Naive B cell (primary cell): Measurements from ENCODE around the gene MYH16. TPM values are rescaled to one million over a fixed set of nuclear protein-coding genes. Genes with fewer than 3 reads are reported as not detected.
"Not testable (repeated sequence)": the region's sequence is repeated elsewhere in the genome, so short reads cannot be mapped to it uniquely, and the experiment has no call there.

Source experiments
- ATAC-seq, 2 donors: fragments of 150-1000 bp; cut with Tn5 transposase; 2 replicates each; pipeline ENCODE4 v1.10.0; 2021; ENCODE audit warnings: low read depth in 2 of 2, mild to moderate bottlenecking in 2 of 2, moderate library complexity in 2 of 2
- DNase-seq: peaks from one replicate; pipeline ENCODE4 v3.0.0; 2022
- H3K27ac Mint-ChIP-seq, 6 donors: one replicate each; pipeline ENCODE4 v1.8.0; 2020 to 2022; ENCODE audit warnings: mild to moderate bottlenecking in 6 of 6, mixed read lengths in 6 of 6, moderate library complexity in 5 of 6, inconsistent platforms in 2 of 6
- H3K27me3 Mint-ChIP-seq, 3 donors: one replicate each; pipeline ENCODE4 v1.8.0; 2021 to 2022; ENCODE audit warnings: mixed read lengths in 3 of 3, mild to moderate bottlenecking in 1 of 3
- H3K36me3 Mint-ChIP-seq, 2 donors: one replicate each; pipeline ENCODE4 v1.8.0; 2020 to 2022; ENCODE audit warnings: mixed read lengths in 2 of 2, inconsistent platforms in 1 of 2, mild to moderate bottlenecking in 1 of 2
- H3K4me1 Mint-ChIP-seq, 3 donors: one replicate each; pipeline ENCODE4 v1.8.0; 2020 to 2022; ENCODE audit warnings: mixed read lengths in 3 of 3, inconsistent platforms in 1 of 3, mild to moderate bottlenecking in 1 of 3, moderate library complexity in 1 of 3
- H3K4me3 Mint-ChIP-seq, 8 donors: one replicate each; pipeline ENCODE4 v1.8.0; 2020 to 2022; ENCODE audit warnings: mild to moderate bottlenecking in 8 of 8, mixed read lengths in 8 of 8, moderate library complexity in 8 of 8, inconsistent platforms in 2 of 8
- H3K9me3 Mint-ChIP-seq, 7 donors: one replicate each; pipeline ENCODE4 v1.8.0; 2020 to 2022; ENCODE audit warnings: mixed read lengths in 7 of 7, mild to moderate bottlenecking in 5 of 7, inconsistent platforms in 2 of 7, moderate library complexity in 1 of 7
- polyA plus RNA-seq, 6 donors: library from polyadenylated mRNA; unstranded; fragments of 300-500 nt; fragmentation: Illumina TruSeq; gene quantifications; one replicate each; pipeline ENCODE4 v1.2.3, GENCODE V29; 2021; ENCODE audit warnings: low read depth in 6 of 6

The MYH16 gene
- polyA plus RNA-seq, 6 donors from 2014 or later: not detected

- Mint-ChIP-seq H3K9me3 (no peaks in the 10 kb centered on the region), H3K4me1 (peaks cover 20 to 39% (median 27%) of the 10 kb centered on the region in 3 donors), H3K4me3 (peak overlapping the region; percentile 82 to 98 (median 95)), H3K27ac (peak overlapping the region in 5 of 6 donors; percentile 7 to 94 (median 91)), H3K27me3 (no peaks in the 10 kb centered on the region), H3K36me3 (no peaks in the 10 kb centered on the region)
- no peak for DNase-seq
- ATAC-seq: no peak
Observed at GRCh38 chr7:99324559-99324958, 51.9 kb downstream of the MYH16 start.

GRCh38 chr7:99325001-99325493, 52.4 kb downstream of the MYH16 start:
- peaks cover 24 to 42% (median 32%) of the 10 kb centered on the region in 3 donors for H3K4me1 Mint-ChIP-seq
- DNase-seq (no peak), ATAC-seq (no peak)
- H3K4me3 Mint-ChIP-seq: peak overlapping the region; percentile 82 to 98 (median 95)
- H3K27me3 Mint-ChIP-seq: no peaks in the 10 kb centered on the region
- H3K9me3 Mint-ChIP-seq: no peaks in the 10 kb centered on the region
- peak overlapping the region; percentile 42 to 94 (median 89) for H3K27ac Mint-ChIP-seq
- H3K36me3 Mint-ChIP-seq: no peaks in the 10 kb centered on the region

- peak; percentile 90 for DNase-seq
- H3K4me1 Mint-ChIP-seq: peaks cover 28 to 49% (median 37%) of the 10 kb centered on the region in 3 donors
- peak within 1 kb of the TSS; percentile 87 to 94 (median 94) for H3K27ac Mint-ChIP-seq
- no peaks in the 10 kb centered on the region for H3K36me3 Mint-ChIP-seq
- ATAC-seq: peak; percentile 94 to 95
- peak within 1 kb of the TSS; percentile 82 to 98 (median 95) for H3K4me3 Mint-ChIP-seq
- H3K27me3 Mint-ChIP-seq: no peaks in the 10 kb centered on the region
- no peaks in the 10 kb centered on the region for H3K9me3 Mint-ChIP-seq
Observed at GRCh38 chr7:99325592-99326407, 53.2 kb downstream of the MYH16 start, which contains the start of gene ARPC1A. Gene ARPC1A (plus strand): TSS chr7:99325898. CDS start chr7:99333354, 7,456 bp downstream.

- ATAC-seq: no peak
- Mint-ChIP-seq H3K27ac (peak overlapping the region; percentile 85 to 94 (median 94)), H3K4me3 (peak overlapping the region; percentile 82 to 98 (median 95)), H3K27me3 (no peaks in the 10 kb centered on the region), H3K4me1 (peaks cover 28 to 55% (median 37%) of the 10 kb centered on the region in 3 donors), H3K9me3 (no peaks in the 10 kb centered on the region), H3K36me3 (no peaks in the 10 kb centered on the region)
- no peak for DNase-seq
Observed at GRCh38 chr7:99326408-99326782, 53.8 kb downstream of the MYH16 start.

- not testable (repeated sequence) for ATAC-seq, H3K9me3 Mint-ChIP-seq, DNase-seq, H3K27me3 Mint-ChIP-seq, H3K36me3 Mint-ChIP-seq
- H3K4me3 Mint-ChIP-seq: peak overlapping the region in 3 of 8 donors; percentile 25 to 54 (median 50)
- H3K27ac Mint-ChIP-seq: peak overlapping the region in 3 of 6 donors; percentile 56 to 79 (median 62)
- peaks cover 32 to 46% (median 37%) of the 10 kb centered on the region in 3 donors for H3K4me1 Mint-ChIP-seq
Observed at GRCh38 chr7:99330314-99330961, 57.8 kb downstream of the MYH16 start.

GRCh38 chr7:99331002-99331401, 58.4 kb downstream of the MYH16 start:
- Mint-ChIP-seq H3K9me3 (no peaks in the 10 kb centered on the region), H3K4me1 (peaks cover 32 to 46% (median 37%) of the 10 kb centered on the region in 3 donors), H3K27ac (no peak overlapping the region), H3K4me3 (peak overlapping the region in 1 of 8 donors; percentile 10), H3K27me3 (no peaks in the 10 kb centered on the region), H3K36me3 (peaks cover 0 to 4% of the 10 kb centered on the region in 2 donors)
- DNase-seq: no peak
- ATAC-seq: no peak

- DNase-seq (no peak), ATAC-seq (no peak)
- H3K9me3 Mint-ChIP-seq: no peaks in the 10 kb centered on the region
- H3K4me1 Mint-ChIP-seq: peaks cover 0 to 7% (median 0%) of the 10 kb centered on the region in 3 donors
- no peak overlapping the region for H3K4me3 Mint-ChIP-seq
- H3K36me3 Mint-ChIP-seq: peaks cover 8 to 29% of the 10 kb centered on the region in 2 donors
- H3K27ac Mint-ChIP-seq: peak overlapping the region in 2 of 6 donors; percentile 23 to 41
- no peaks in the 10 kb centered on the region for H3K27me3 Mint-ChIP-seq
Observed at GRCh38 chr7:99339595-99339994, 67.0 kb downstream of the MYH16 start.

- no peaks in the 10 kb centered on the region for H3K27me3 Mint-ChIP-seq
- no peak overlapping the region for H3K4me3 Mint-ChIP-seq
- H3K36me3 Mint-ChIP-seq: peaks cover 8 to 32% of the 10 kb centered on the region in 2 donors
- no peak overlapping the region for H3K27ac Mint-ChIP-seq
- ATAC-seq: no peak
- H3K4me1 Mint-ChIP-seq: peaks cover 0 to 7% (median 0%) of the 10 kb centered on the region in 3 donors
- no peak for DNase-seq
- no peaks in the 10 kb centered on the region for H3K9me3 Mint-ChIP-seq
Observed at GRCh38 chr7:99340659-99341058, 68.0 kb downstream of the MYH16 start.

- ATAC-seq (no peak), DNase-seq (no peak)
- H3K27ac Mint-ChIP-seq: peak overlapping the region in 1 of 6 donors; percentile 19
- H3K4me1 Mint-ChIP-seq: peaks cover 0 to 7% (median 0%) of the 10 kb centered on the region in 3 donors
- no peaks in the 10 kb centered on the region for H3K27me3 Mint-ChIP-seq
- peaks cover 8 to 27% of the 10 kb centered on the region in 2 donors for H3K36me3 Mint-ChIP-seq
- no peaks in the 10 kb centered on the region for H3K9me3 Mint-ChIP-seq
- H3K4me3 Mint-ChIP-seq: no peak overlapping the region
Observed at GRCh38 chr7:99344061-99344647, 71.5 kb downstream of the MYH16 start.

- not testable (repeated sequence) for H3K4me1 Mint-ChIP-seq, H3K9me3 Mint-ChIP-seq, ATAC-seq, DNase-seq, H3K4me3 Mint-ChIP-seq, H3K27me3 Mint-ChIP-seq, H3K36me3 Mint-ChIP-seq
- H3K27ac Mint-ChIP-seq: peak overlapping the region in 2 of 6 donors; percentile 34 to 74
Observed at GRCh38 chr7:99350641-99351040, 78.0 kb downstream of the MYH16 start.

- H3K4me3 Mint-ChIP-seq: no peak overlapping the region
- no peaks in the 10 kb centered on the region for H3K9me3 Mint-ChIP-seq
- peak overlapping the region in 2 of 6 donors; percentile 41 to 66 for H3K27ac Mint-ChIP-seq
- DNase-seq (no peak), ATAC-seq (no peak)
- no peaks in the 10 kb centered on the region for H3K4me1 Mint-ChIP-seq
- peaks cover 6% of the 10 kb centered on the region in 2 donors for H3K36me3 Mint-ChIP-seq
- no peaks in the 10 kb centered on the region for H3K27me3 Mint-ChIP-seq
Observed at GRCh38 chr7:99352247-99352646, 79.6 kb downstream of the MYH16 start.

GRCh38 chr7:99355098-99355497, 82.5 kb downstream of the MYH16 start:
- H3K36me3 Mint-ChIP-seq: peaks cover 11 to 18% of the 10 kb centered on the region in 2 donors

More at GRCh38 chr7:99355098-99355497, 82.5 kb downstream of the MYH16 start:
- Mint-ChIP-seq H3K9me3 (no peaks in the 10 kb centered on the region), H3K27ac (peak overlapping the region in 1 of 6 donors; percentile 65), H3K27me3 (no peaks in the 10 kb centered on the region), H3K4me3 (no peak overlapping the region), H3K4me1 (no peaks in the 10 kb centered on the region)
- no peak for ATAC-seq
- no peak for DNase-seq
